ENCODE data around the gene OR14A2.
"Not testable (repeated sequence)": the region's sequence is repeated elsewhere in the genome, so short reads cannot be mapped to it uniquely, and the experiment has no call there.

The OR14A2 gene

GRCh38 chr1:247748041-247748440 lies at the start of gene OR14A2:
TSS of gene OR14A2 (minus strand) at chr1:247748141.
- DNase-seq = no peak

GRCh38 chr1:247797518-247797917 lies 49.6 kb upstream of the OR14A2 start:
- no peak for DNase-seq

- DNase-seq = no peak
These were observed 21.7 kb upstream of the OR14A2 start for GRCh38 chr1:247769603-247770002.

GRCh38 chr1:247760456-247760855 lies 12.5 kb upstream of the OR14A2 start, which contains the start of gene OR1C1:
TSS of gene OR1C1 (minus strand) at chr1:247760556. CDS start at chr1:247758406, 2,150 bp downstream.
- DNase-seq = no peak

- DNase-seq = not testable (repeated sequence)
These were observed 6.4 kb upstream of the OR14A2 start for GRCh38 chr1:247754311-247754710.

- DNase-seq = no peak
These were observed 1.9 kb upstream of the OR14A2 start for GRCh38 chr1:247749870-247750269.

- no peak for DNase-seq
These were observed 325 bp downstream of the OR14A2 start for GRCh38 chr1:247747616-247748015.

GRCh38 chr1:247746391-247746935 lies 1.5 kb downstream of the OR14A2 start:
- DNase-seq = no peak

GRCh38 chr1:247742215-247742760 lies 5.7 kb downstream of the OR14A2 start:
- DNase-seq = not testable (repeated sequence)

GRCh38 chr1:247741756-247742155 lies 6.2 kb downstream of the OR14A2 start:
- DNase-seq = no peak

- DNase-seq = no peak
These were observed 7.2 kb downstream of the OR14A2 start for GRCh38 chr1:247740721-247741120.

GRCh38 chr1:247738315-247738714 lies 9.6 kb downstream of the OR14A2 start, which contains the start of gene OR14K1:
TSS of gene OR14K1 (plus strand) at chr1:247738615. CDS start at chr1:247738615, 0 bp downstream.
- DNase-seq = no peak

GRCh38 chr1:247721222-247721621 lies 26.7 kb downstream of the OR14A2 start:
- DNase-seq = no peak

- no peak for DNase-seq
These were observed 31.4 kb downstream of the OR14A2 start, which contains the start of gene OR6F1 for GRCh38 chr1:247716546-247716945. TSS of gene OR6F1 (minus strand) at chr1:247716646. CDS start at chr1:247712755, 3,891 bp downstream.

- DNase-seq = no peak
These were observed 34.2 kb downstream of the OR14A2 start for GRCh38 chr1:247713753-247714152.

GRCh38 chr1:247710681-247711080 lies 37.3 kb downstream of the OR14A2 start:
- not testable (repeated sequence) for DNase-seq

- no peak for DNase-seq
These were observed 46.6 kb downstream of the OR14A2 start for GRCh38 chr1:247701338-247701737.

GRCh38 chr1:247681288-247681897 lies 66.5 kb downstream of the OR14A2 start:
- peak; percentile 24 for DNase-seq

- no peak for DNase-seq
These were observed 67.8 kb downstream of the OR14A2 start for GRCh38 chr1:247680171-247680570.

- no peak for DNase-seq
These were observed 68.3 kb downstream of the OR14A2 start, which contains the start of gene OR13G1 for GRCh38 chr1:247679639-247680038. TSS of gene OR13G1 (minus strand) at chr1:247679739. CDS start at chr1:247673041, 6,698 bp downstream.

All from NCI-H748 treated with DMSO at 0.1 percent for 48 hours (cell line).